ENCODE results near the gene ZIC2. TPM values are rescaled to one million over a fixed set of nuclear protein-coding genes. Genes with fewer than 3 reads are reported as not detected.

The ZIC2 gene
- total RNA-seq, 2 donors from 2014 or later: not detected

- no peak for ATAC-seq
- Histone ChIP-seq H3K27me3 (peaks cover 19 to 89% of the 10 kb centered on the region in 2 donors), H3K27ac (no peak overlapping the region), H3K4me3 (no peak overlapping the region), H3K36me3 (replicated peaks in 1 of 2; ENCODE audit: insufficient read depth in 1 of 2, low read depth in 2 of 2) (no peaks in the 10 kb centered on the region), H3K9me3 (peaks cover 0 to 11% (median 2%) of the 10 kb centered on the region in 3 donors), H3K4me1 (peaks cover 16% of the 10 kb centered on the region)
- intact Hi-C loops (cut with DNase I): no loop called here
- WGBS, 2 donors: 11 to 14% methylated on average over 9 of the region's 9 CpGs
- DNase-seq: no peak
- TF ChIP-seq POLR2A (IDR thresholded peaks at IDR 0.05) (no peak), CTCF (IDR thresholded peaks at IDR 0.05) (no peak)
These were observed 12.4 kb downstream of the ZIC2 start for GRCh38 chr13:99993660-99994637.

DNA sequence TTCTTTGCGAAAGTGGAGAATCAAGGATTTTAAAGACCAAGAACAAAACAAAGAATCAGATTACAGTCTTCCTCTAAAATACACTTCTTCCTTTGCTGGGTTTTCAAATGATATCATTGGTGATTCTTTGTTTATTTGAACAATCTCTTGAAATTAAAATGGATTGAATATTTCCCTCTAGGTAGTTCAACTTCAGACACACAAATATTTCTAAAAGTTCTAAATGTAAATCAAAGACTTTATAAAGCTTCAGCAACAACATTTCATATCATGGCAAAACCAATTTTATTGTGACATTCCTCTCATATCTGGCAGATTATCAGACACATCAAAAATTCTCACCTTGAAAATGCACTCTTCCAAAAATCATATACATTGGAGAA lies 13.0 kb downstream of the ZIC2 start:
- TF ChIP-seq CTCF (IDR thresholded peaks at IDR 0.05): no peak
- no peak for TF ChIP-seq POLR2A (IDR thresholded peaks at IDR 0.05)
- H3K36me3 ChIP-seq (replicated peaks in 1 of 2; ENCODE audit: insufficient read depth in 1 of 2, low read depth in 2 of 2): no peaks in the 10 kb centered on the region
- no peak overlapping the region for H3K4me3 ChIP-seq
- peaks cover 19 to 82% of the 10 kb centered on the region in 2 donors for H3K27me3 ChIP-seq
- H3K4me1 ChIP-seq: peaks cover 13% of the 10 kb centered on the region
- H3K9me3 ChIP-seq: peaks cover 0 to 10% (median 2%) of the 10 kb centered on the region in 3 donors
- ATAC-seq (no peak), DNase-seq (no peak)
- intact Hi-C loops (cut with DNase I): no loop called here
- no peak overlapping the region for H3K27ac ChIP-seq
- 28 to 31% methylated on average over 1 of the region's 1 CpG for WGBS, 2 donors

- Histone ChIP-seq H3K4me3 (no peak overlapping the region), H3K27me3 (peaks cover 19 to 77% of the 10 kb centered on the region in 2 donors), H3K27ac (no peak overlapping the region), H3K36me3 (replicated peaks in 1 of 2; ENCODE audit: insufficient read depth in 1 of 2, low read depth in 2 of 2) (no peaks in the 10 kb centered on the region), H3K4me1 (peaks cover 8% of the 10 kb centered on the region), H3K9me3 (peaks cover 0 to 7% (median 2%) of the 10 kb centered on the region in 3 donors)
- no peak for TF ChIP-seq POLR2A (IDR thresholded peaks at IDR 0.05)
- TF ChIP-seq CTCF (IDR thresholded peaks at IDR 0.05): no peak
- DNase-seq: no peak
- WGBS, 2 donors: 20 to 21% methylated on average over 3 of the region's 3 CpGs
- ATAC-seq: no peak
- intact Hi-C loops (cut with DNase I): no loop called here
These were observed 13.6 kb downstream of the ZIC2 start for GRCh38 chr13:99995104-99995588.

DNA sequence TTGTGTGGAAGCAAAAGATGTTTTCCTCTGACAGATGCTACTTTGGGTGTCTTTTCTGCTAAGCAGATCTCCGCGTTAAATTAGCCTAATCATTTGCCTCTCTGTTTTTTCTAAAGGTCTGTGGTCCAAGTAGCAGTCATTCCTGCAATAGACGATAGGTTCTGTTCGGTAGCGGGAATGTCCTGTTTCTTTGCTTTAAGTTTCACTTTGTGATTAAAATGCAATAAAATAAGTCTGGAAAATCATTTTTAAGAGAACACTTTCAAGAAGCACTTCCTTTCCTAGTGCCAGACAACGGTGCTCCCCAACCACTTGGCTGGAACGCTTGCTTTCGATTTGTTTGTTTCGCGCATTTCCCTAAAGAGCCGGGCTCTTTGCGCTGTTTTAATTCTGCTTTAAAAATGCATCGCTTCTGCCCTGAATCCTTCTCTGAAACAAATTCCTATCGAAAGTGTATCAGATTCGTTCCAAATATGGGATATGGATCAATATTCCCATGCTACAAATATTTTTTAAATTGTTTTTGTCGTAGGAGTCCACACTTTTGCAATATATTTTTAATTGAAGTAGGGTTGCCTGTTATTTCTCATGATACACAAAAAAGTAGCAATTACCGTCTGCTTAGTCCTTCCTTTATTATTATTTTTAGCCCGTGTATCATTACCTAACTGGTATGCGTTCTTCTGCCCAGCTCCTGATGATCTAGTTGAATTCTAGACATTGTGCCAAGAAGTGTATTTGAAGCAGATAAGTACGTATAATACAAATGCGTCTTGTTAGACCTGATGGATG lies 14.2 kb downstream of the ZIC2 start:
- WGBS, 2 donors: 6 to 12% methylated on average over 21 of the region's 21 CpGs
- TF ChIP-seq POLR2A (IDR thresholded peaks at IDR 0.05): no peak
- TF ChIP-seq CTCF (IDR thresholded peaks at IDR 0.05): no peak
- DNase-seq (no peak), ATAC-seq (no peak)
- Histone ChIP-seq H3K36me3 (replicated peaks in 1 of 2; ENCODE audit: insufficient read depth in 1 of 2, low read depth in 2 of 2) (no peaks in the 10 kb centered on the region), H3K4me1 (peaks cover 1% of the 10 kb centered on the region), H3K9me3 (peaks cover 0 to 7% (median 2%) of the 10 kb centered on the region in 3 donors), H3K4me3 (no peak overlapping the region), H3K27ac (no peak overlapping the region), H3K27me3 (peaks cover 15 to 70% of the 10 kb centered on the region in 2 donors)
- intact Hi-C loops (cut with DNase I): no loop called here
